Measurements from ENCODE around the gene SCUBE1. TPM values are rescaled to one million over a fixed set of nuclear protein-coding genes. Genes with fewer than 3 reads are reported as not detected.

The SCUBE1 gene
- total and polyA plus RNA-seq, 2 experiments from 2014 or later: 0.81 to 3.2 TPM

DNA sequence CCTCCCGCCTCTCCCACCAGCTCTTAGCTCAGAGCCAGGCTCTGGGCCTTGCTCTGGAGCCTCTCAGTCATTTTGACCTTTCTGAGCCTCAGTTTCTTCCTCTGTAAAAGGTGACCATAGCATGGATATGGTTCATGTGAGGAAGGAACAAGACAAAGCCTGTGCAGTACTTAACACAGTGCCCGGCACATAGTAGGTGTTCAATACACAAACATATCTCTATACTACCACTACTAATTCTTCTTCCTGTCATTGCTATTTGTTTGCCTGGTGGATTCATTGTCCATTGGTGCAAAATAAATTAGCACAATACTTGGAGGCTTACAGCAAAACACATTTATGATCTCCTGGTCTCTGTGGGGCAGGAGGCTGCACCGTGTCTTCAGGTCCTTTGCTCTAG, 47.0 kb upstream of the SCUBE1 start:
- DNase-seq (ENCODE audit: low spot score): no peak
- Mint-ChIP-seq H3K27ac (no peak overlapping the region), H3K4me1 (peaks cover 19% of the 10 kb centered on the region), H3K27me3 (ENCODE audit: insufficient read depth, low read depth, poor library complexity) (peaks cover 9% of the 10 kb centered on the region), H3K4me3 (no peak overlapping the region), H3K9me3 (no peaks in the 10 kb centered on the region), H3K36me3 (ENCODE audit: low read depth) (no peaks in the 10 kb centered on the region)
- no peak overlapping the region for H2AFZ ChIP-seq
- no peaks in the 10 kb centered on the region; the same call in 1 of the 2 replicates for H3K4me1 ChIP-seq (ENCODE audit: insufficient read depth)
- no peaks in the 10 kb centered on the region for H3K27me3 ChIP-seq (ENCODE audit: insufficient read depth)
- H3F3A ChIP-seq (replicated peaks; ENCODE audit: low read depth): no peaks in the 10 kb centered on the region
- no peak overlapping the region for H3K4me2 ChIP-seq
- H3K9me2 ChIP-seq (ENCODE audit: insufficient read depth): no peaks in the 10 kb centered on the region
- H3K27ac ChIP-seq (ENCODE audit: low read depth): no peak overlapping the region
- no peaks in the 10 kb centered on the region for H3K79me2 ChIP-seq (replicated peaks; ENCODE audit: insufficient read depth)
- no peaks in the 10 kb centered on the region for H3K36me3 ChIP-seq (ENCODE audit: insufficient read depth)
- TF ChIP-seq CREB1 (CRISPR knock-in tag; IDR thresholded peaks at IDR 0.05; ENCODE audit: low read depth): no peak
- TF ChIP-seq NANOG (IDR thresholded peaks at IDR 0.05; ENCODE audit: borderline replicate concordance): no peak
- TF ChIP-seq, protein P1, sequence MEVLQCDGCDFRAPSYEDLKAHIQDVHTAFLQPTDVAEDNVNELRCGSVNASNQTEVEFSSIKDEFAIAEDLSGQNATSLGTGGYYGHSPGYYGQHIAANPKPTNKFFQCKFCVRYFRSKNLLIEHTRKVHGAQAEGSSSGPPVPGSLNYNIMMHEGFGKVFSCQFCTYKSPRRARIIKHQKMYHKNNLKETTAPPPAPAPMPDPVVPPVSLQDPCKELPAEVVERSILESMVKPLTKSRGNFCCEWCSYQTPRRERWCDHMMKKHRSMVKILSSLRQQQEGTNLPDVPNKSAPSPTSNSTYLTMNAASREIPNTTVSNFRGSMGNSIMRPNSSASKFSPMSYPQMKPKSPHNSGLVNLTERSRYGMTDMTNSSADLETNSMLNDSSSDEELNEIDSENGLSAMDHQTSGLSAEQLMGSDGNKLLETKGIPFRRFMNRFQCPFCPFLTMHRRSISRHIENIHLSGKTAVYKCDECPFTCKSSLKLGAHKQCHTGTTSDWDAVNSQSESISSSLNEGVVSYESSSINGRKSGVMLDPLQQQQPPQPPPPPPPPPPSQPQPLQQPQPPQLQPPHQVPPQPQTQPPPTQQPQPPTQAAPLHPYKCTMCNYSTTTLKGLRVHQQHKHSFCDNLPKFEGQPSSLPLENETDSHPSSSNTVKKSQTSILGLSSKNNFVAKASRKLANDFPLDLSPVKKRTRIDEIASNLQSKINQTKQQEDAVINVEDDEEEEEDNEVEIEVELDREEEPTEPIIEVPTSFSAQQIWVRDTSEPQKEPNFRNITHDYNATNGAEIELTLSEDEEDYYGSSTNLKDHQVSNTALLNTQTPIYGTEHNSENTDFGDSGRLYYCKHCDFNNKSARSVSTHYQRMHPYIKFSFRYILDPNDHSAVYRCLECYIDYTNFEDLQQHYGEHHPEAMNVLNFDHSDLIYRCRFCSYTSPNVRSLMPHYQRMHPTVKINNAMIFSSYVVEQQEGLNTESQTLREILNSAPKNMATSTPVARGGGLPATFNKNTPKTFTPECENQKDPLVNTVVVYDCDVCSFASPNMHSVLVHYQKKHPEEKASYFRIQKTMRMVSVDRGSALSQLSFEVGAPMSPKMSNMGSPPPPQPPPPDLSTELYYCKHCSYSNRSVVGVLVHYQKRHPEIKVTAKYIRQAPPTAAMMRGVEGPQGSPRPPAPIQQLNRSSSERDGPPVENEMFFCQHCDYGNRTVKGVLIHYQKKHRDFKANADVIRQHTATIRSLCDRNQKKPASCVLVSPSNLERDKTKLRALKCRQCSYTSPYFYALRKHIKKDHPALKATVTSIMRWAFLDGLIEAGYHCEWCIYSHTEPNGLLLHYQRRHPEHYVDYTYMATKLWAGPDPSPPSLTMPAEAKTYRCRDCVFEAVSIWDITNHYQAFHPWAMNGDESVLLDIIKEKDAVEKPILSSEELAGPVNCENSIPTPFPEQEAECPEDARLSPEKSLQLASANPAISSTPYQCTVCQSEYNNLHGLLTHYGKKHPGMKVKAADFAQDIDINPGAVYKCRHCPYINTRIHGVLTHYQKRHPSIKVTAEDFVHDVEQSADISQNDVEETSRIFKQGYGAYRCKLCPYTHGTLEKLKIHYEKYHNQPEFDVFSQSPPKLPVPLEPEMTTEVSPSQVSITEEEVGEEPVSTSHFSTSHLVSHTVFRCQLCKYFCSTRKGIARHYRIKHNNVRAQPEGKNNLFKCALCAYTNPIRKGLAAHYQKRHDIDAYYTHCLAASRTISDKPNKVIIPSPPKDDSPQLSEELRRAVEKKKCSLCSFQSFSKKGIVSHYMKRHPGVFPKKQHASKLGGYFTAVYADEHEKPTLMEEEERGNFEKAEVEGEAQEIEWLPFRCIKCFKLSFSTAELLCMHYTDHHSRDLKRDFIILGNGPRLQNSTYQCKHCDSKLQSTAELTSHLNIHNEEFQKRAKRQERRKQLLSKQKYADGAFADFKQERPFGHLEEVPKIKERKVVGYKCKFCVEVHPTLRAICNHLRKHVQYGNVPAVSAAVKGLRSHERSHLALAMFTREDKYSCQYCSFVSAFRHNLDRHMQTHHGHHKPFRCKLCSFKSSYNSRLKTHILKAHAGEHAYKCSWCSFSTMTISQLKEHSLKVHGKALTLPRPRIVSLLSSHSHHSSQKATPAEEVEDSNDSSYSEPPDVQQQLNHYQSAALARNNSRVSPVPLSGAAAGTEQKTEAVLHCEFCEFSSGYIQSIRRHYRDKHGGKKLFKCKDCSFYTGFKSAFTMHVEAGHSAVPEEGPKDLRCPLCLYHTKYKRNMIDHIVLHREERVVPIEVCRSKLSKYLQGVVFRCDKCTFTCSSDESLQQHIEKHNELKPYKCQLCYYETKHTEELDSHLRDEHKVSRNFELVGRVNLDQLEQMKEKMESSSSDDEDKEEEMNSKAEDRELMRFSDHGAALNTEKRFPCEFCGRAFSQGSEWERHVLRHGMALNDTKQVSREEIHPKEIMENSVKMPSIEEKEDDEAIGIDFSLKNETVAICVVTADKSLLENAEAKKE (CRISPR knock-in tag; IDR thresholded peaks at IDR 0.05): no peak
- TF ChIP-seq EZH2phosphoT487 (IDR thresholded peaks at IDR 0.05; ENCODE audit: unreplicated experiment): no peak
- TF ChIP-seq, protein P2, sequence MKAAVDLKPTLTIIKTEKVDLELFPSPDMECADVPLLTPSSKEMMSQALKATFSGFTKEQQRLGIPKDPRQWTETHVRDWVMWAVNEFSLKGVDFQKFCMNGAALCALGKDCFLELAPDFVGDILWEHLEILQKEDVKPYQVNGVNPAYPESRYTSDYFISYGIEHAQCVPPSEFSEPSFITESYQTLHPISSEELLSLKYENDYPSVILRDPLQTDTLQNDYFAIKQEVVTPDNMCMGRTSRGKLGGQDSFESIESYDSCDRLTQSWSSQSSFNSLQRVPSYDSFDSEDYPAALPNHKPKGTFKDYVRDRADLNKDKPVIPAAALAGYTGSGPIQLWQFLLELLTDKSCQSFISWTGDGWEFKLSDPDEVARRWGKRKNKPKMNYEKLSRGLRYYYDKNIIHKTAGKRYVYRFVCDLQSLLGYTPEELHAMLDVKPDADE (IDR thresholded peaks at IDR 0.05): no peak
- TF ChIP-seq JUNB (IDR thresholded peaks at IDR 0.05; ENCODE audit: unreplicated experiment): no peak
- no peak for TF ChIP-seq POLR2AphosphoS5 (IDR thresholded peaks at IDR 0.05; ENCODE audit: low read depth)
- no peak for TF ChIP-seq ZNF114 (CRISPR knock-in tag; IDR thresholded peaks at IDR 0.05)
- TF ChIP-seq STAT1 (IDR thresholded peaks at IDR 0.05; ENCODE audit: unreplicated experiment): no peak
- TF ChIP-seq ZNF331 (CRISPR knock-in tag; IDR thresholded peaks at IDR 0.05; ENCODE audit: low read depth): no peak
- TF ChIP-seq, protein P3, sequence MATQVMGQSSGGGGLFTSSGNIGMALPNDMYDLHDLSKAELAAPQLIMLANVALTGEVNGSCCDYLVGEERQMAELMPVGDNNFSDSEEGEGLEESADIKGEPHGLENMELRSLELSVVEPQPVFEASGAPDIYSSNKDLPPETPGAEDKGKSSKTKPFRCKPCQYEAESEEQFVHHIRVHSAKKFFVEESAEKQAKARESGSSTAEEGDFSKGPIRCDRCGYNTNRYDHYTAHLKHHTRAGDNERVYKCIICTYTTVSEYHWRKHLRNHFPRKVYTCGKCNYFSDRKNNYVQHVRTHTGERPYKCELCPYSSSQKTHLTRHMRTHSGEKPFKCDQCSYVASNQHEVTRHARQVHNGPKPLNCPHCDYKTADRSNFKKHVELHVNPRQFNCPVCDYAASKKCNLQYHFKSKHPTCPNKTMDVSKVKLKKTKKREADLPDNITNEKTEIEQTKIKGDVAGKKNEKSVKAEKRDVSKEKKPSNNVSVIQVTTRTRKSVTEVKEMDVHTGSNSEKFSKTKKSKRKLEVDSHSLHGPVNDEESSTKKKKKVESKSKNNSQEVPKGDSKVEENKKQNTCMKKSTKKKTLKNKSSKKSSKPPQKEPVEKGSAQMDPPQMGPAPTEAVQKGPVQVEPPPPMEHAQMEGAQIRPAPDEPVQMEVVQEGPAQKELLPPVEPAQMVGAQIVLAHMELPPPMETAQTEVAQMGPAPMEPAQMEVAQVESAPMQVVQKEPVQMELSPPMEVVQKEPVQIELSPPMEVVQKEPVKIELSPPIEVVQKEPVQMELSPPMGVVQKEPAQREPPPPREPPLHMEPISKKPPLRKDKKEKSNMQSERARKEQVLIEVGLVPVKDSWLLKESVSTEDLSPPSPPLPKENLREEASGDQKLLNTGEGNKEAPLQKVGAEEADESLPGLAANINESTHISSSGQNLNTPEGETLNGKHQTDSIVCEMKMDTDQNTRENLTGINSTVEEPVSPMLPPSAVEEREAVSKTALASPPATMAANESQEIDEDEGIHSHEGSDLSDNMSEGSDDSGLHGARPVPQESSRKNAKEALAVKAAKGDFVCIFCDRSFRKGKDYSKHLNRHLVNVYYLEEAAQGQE (IDR thresholded peaks at IDR 0.05; ENCODE audit: unreplicated experiment): no peak
- TF ChIP-seq, protein P4, sequence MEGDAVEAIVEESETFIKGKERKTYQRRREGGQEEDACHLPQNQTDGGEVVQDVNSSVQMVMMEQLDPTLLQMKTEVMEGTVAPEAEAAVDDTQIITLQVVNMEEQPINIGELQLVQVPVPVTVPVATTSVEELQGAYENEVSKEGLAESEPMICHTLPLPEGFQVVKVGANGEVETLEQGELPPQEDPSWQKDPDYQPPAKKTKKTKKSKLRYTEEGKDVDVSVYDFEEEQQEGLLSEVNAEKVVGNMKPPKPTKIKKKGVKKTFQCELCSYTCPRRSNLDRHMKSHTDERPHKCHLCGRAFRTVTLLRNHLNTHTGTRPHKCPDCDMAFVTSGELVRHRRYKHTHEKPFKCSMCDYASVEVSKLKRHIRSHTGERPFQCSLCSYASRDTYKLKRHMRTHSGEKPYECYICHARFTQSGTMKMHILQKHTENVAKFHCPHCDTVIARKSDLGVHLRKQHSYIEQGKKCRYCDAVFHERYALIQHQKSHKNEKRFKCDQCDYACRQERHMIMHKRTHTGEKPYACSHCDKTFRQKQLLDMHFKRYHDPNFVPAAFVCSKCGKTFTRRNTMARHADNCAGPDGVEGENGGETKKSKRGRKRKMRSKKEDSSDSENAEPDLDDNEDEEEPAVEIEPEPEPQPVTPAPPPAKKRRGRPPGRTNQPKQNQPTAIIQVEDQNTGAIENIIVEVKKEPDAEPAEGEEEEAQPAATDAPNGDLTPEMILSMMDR (conservative IDR thresholded peaks at IDR 0.05; ENCODE audit: low read depth in 2 of 2): no peak
- no peak for TF ChIP-seq EZH2 (IDR thresholded peaks at IDR 0.05; ENCODE audit: low read depth, unreplicated experiment)
- no peak overlapping the region for H3K4me3 ChIP-seq
- ATAC-seq: no peak
- no peaks in the 10 kb centered on the region for H4K20me1 ChIP-seq (replicated peaks; ENCODE audit: insufficient read depth)
